Measurements from ENCODE around the gene GVQW3. TPM values are rescaled to one million over a fixed set of nuclear protein-coding genes. Genes with fewer than 3 reads are reported as not detected.

The GVQW3 gene
- total RNA-seq, 2 donors from 2014 or later = 6.6 to 13.5 TPM

GRCh38 chr11:76379807-76380158 lies 1.3 kb upstream of the GVQW3 start:
- no peaks in the 10 kb centered on the region for H3K9me3 ChIP-seq (ENCODE audit: control insufficient read depth, low read length)
- Mint-ChIP-seq H3K4me1 (peaks cover 19% of the 10 kb centered on the region), H3K9me3 (no peaks in the 10 kb centered on the region), H3K27me3 (ENCODE audit: insufficient read depth) (peaks cover 12% of the 10 kb centered on the region), H3K4me3 (peak overlapping the region; percentile 85), H3K36me3 (ENCODE audit: low read depth) (peaks cover 5% of the 10 kb centered on the region), H3K27ac (peak overlapping the region; percentile 38)
- H3K36me3 ChIP-seq (ENCODE audit: control insufficient read depth, insufficient read depth, low read length) = no peaks in the 10 kb centered on the region
- H3K4me3 ChIP-seq (ENCODE audit: low read length) = peak overlapping the region; percentile 96
- H3K27me3 ChIP-seq (ENCODE audit: control insufficient read depth, insufficient read depth, low read length, poor library complexity, severe bottlenecking) = no peaks in the 10 kb centered on the region
- TF ChIP-seq, protein P1, sequence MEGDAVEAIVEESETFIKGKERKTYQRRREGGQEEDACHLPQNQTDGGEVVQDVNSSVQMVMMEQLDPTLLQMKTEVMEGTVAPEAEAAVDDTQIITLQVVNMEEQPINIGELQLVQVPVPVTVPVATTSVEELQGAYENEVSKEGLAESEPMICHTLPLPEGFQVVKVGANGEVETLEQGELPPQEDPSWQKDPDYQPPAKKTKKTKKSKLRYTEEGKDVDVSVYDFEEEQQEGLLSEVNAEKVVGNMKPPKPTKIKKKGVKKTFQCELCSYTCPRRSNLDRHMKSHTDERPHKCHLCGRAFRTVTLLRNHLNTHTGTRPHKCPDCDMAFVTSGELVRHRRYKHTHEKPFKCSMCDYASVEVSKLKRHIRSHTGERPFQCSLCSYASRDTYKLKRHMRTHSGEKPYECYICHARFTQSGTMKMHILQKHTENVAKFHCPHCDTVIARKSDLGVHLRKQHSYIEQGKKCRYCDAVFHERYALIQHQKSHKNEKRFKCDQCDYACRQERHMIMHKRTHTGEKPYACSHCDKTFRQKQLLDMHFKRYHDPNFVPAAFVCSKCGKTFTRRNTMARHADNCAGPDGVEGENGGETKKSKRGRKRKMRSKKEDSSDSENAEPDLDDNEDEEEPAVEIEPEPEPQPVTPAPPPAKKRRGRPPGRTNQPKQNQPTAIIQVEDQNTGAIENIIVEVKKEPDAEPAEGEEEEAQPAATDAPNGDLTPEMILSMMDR (conservative IDR thresholded peaks at IDR 0.05) = no peak
- DNase-seq = no peak
- 62 to 77% methylated on average over 4 to 6 of the region's 6 CpGs for WGBS, 2 experiments (ENCODE audit: insufficient coverage in 1 of 2, insufficient read length in 1 of 2)
- H3K9ac ChIP-seq (ENCODE audit: extremely low read depth, low read length, poor library complexity, severe bottlenecking) = peak overlapping the region; percentile 47
- no peak overlapping the region for H3K27ac ChIP-seq (ENCODE audit: low read depth, low read length)
- peaks cover 3% of the 10 kb centered on the region for H3K4me1 ChIP-seq (ENCODE audit: control insufficient read depth, insufficient read depth, low read length)

DNA sequence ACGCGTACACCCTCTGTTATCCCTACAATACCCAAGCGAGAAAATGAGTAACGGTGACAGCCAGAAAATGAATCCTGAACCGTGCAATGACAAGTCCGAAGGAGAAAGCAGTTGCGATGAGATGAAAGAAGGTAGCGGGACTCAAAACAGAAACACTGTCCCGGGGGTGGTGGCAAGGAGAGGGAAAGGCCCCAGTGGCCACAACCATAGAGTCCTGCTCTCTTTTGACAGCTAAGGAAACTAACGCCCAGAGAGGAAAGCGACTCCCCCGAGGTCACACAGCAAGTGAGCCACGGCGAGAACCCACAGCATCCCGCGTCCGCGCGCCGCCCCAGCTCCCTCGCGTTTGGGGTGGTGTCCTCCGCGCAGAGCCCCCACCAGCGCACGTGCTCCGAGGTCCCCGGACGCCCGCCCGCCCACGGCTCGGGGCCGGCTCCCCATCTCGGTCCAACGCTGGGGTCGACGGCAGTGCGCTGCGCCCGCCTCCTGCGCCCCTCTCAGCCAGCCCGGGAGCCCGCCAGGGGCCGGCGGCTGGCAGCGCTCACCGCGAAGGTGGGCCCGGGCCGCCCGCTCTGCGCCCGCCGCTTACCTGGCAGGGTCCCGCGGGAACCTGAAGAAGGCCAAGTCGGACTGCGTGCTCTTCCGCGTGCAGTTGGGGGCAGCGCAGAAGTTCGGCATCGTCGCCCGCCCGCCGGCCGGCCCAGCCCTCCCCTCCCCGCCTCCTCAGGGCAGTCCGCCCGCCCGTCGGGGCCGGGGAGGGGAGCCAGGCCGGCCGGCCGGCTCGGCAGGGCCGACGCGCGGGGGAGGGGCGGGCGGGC lies 755 bp upstream of the GVQW3 start:
- H3K27me3 Mint-ChIP-seq (ENCODE audit: insufficient read depth) = peaks cover 12% of the 10 kb centered on the region
- H3K4me3 Mint-ChIP-seq = peak overlapping the region; percentile 85
- no peaks in the 10 kb centered on the region for H3K9me3 Mint-ChIP-seq
- H3K4me3 ChIP-seq (ENCODE audit: low read length) = peak overlapping the region; percentile 96
- peaks cover 5% of the 10 kb centered on the region for H3K36me3 Mint-ChIP-seq (ENCODE audit: low read depth)
- peak overlapping the region; percentile 38 for H3K27ac Mint-ChIP-seq
- H3K4me1 ChIP-seq (ENCODE audit: control insufficient read depth, insufficient read depth, low read length) = peaks cover 3% of the 10 kb centered on the region
- TF ChIP-seq, protein P1 (conservative IDR thresholded peaks at IDR 0.05) = no peak
- H3K9ac ChIP-seq (ENCODE audit: extremely low read depth, low read length, poor library complexity, severe bottlenecking) = peak overlapping the region; percentile 47
- H3K9me3 ChIP-seq (ENCODE audit: control insufficient read depth, low read length) = no peaks in the 10 kb centered on the region
- no peaks in the 10 kb centered on the region for H3K27me3 ChIP-seq (ENCODE audit: control insufficient read depth, insufficient read depth, low read length, poor library complexity, severe bottlenecking)
- WGBS, 2 experiments (ENCODE audit: insufficient coverage in 1 of 2, insufficient read length in 1 of 2) = 0 to 2% methylated on average over 22 to 83 of the region's 85 CpGs
- peaks cover 22% of the 10 kb centered on the region for H3K4me1 Mint-ChIP-seq
- H3K27ac ChIP-seq (ENCODE audit: low read depth, low read length) = no peak overlapping the region
- peak; percentile 75 for DNase-seq
- H3K36me3 ChIP-seq (ENCODE audit: control insufficient read depth, insufficient read depth, low read length) = no peaks in the 10 kb centered on the region

GRCh38 chr11:76382209-76382608 lies 1.1 kb downstream of the GVQW3 start:
- H3K9me3 ChIP-seq (ENCODE audit: control insufficient read depth, low read length) = no peaks in the 10 kb centered on the region
- Mint-ChIP-seq H3K4me1 (peaks cover 30% of the 10 kb centered on the region), H3K36me3 (ENCODE audit: low read depth) (peaks cover 5% of the 10 kb centered on the region), H3K9me3 (no peaks in the 10 kb centered on the region), H3K4me3 (peak overlapping the region; percentile 85), H3K27me3 (ENCODE audit: insufficient read depth) (peaks cover 12% of the 10 kb centered on the region), H3K27ac (no peak overlapping the region)
- H3K36me3 ChIP-seq (ENCODE audit: control insufficient read depth, insufficient read depth, low read length) = no peaks in the 10 kb centered on the region
- peaks cover 3% of the 10 kb centered on the region for H3K4me1 ChIP-seq (ENCODE audit: control insufficient read depth, insufficient read depth, low read length)
- 83 to 89% methylated on average over 4 to 6 of the region's 6 CpGs for WGBS, 2 experiments (ENCODE audit: insufficient coverage in 1 of 2, insufficient read length in 1 of 2)
- DNase-seq = no peak
- no peak overlapping the region for H3K9ac ChIP-seq (ENCODE audit: extremely low read depth, low read length, poor library complexity, severe bottlenecking)
- H3K27me3 ChIP-seq (ENCODE audit: control insufficient read depth, insufficient read depth, low read length, poor library complexity, severe bottlenecking) = no peaks in the 10 kb centered on the region
- no peak overlapping the region for H3K27ac ChIP-seq (ENCODE audit: low read depth, low read length)
- TF ChIP-seq, protein P1 (conservative IDR thresholded peaks at IDR 0.05) = no peak
- H3K4me3 ChIP-seq (ENCODE audit: low read length) = peak overlapping the region; percentile 98
